Stimulated activated CD8-positive, alpha-beta memory T cell treated with anti-CD3 and anti-CD28 coated beads, Interleukin-12 subunit alpha, Interleukin-12 subunit beta, amount 100 ng/mL, for 4 hours (primary cell): ENCODE results near the gene WDR33.
A peak's percentile ranks its signal among the peaks of the same experiment; 100 is the strongest.

Source experiments
- DNase-seq: peaks from one replicate; pipeline ENCODE4 v3.0.0-alpha.2; 2020; ENCODE audit warnings: low read depth

WDR33 gene

GRCh38 chr2:127718271-127718670 lies 92.7 kb downstream of the WDR33 start:
- no peak for DNase-seq

GRCh38 chr2:127715778-127716449 lies 95.1 kb downstream of the WDR33 start:
- no peak for DNase-seq

GRCh38 chr2:127713562-127713961 lies 97.4 kb downstream of the WDR33 start:
- no peak for DNase-seq

DNA sequence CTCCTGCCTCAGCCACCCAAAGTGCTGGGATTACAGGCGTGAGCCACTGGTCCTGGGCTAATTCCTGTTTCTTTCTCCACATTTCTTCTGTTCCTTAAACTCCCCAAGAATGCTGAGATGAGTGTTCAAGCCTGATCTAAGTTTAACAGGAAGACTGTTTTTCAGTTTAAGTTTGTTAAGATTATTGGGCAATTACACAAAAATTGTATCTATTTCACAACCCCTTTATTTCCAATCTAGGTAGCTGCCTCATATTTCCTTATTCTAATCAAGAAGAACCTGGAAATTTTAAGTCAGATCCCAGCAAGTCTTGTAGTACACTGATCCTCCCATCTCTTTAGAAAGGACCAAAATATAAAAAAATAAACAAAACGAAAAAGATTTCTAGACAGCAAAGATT lies 98.0 kb downstream of the WDR33 start:
- no peak for DNase-seq

GRCh38 chr2:127709336-127709735 lies 101.6 kb downstream of the WDR33 start:
- no peak for DNase-seq

GRCh38 chr2:127707890-127708648 lies 102.9 kb downstream of the WDR33 start:
- DNase-seq, result no peak

- DNase-seq, result no peak
Measured at GRCh38 chr2:127706215-127706990, 104.6 kb downstream of the WDR33 start.

DNA sequence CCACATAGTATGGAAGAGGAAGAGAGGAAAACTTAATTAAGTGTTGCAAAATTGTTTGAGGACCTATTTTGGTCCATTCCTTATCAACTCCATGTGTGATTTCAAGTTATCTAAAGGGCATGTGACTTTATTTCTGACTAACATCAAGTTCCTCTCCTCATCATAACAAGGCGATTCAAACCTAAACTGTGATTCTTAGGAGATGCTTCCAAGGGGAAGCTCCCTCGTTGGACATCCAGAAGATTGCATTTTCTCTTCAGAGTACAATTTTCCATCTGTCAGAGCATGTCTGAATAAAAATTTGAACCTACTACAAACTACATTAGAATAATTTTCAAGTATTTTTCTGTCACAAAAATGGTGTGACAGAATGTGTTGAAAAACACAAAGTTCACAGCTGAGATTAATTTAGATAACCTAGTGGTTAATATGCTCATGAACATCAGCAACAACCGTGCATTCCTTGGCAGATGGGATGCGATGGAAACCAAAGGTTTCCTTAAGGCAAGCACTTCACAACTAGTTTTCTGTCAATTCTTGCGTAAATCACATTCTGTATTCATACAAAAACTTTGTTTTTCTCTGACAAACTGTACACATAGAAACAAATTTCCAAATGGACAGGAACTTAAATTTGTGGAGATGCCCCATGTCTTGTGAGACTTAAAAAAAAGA lies 105.4 kb downstream of the WDR33 start:
- DNase-seq, result no peak

GRCh38 chr2:127704641-127705390 lies 106.2 kb downstream of the WDR33 start:
- DNase-seq, result no peak

DNA sequence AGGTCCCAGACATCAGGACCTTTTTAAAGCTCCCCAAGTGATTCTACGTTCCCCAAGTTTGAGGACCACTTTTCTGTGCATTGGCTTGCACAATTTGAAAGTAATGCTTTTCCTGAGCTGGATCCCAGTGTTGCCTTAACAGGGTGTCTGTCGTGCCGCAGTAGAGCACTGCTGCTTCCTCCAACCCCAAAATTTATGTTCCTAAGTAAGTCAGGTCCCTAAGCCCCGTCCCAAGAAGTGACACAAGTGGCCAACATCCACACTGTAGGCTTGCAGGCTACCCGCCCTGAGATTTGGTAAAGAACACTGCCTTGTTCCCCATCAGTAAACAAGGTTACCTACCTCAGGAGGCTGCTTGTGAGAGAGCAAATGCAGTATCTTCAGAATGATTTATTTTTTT lies 107.7 kb downstream of the WDR33 start:
- DNase-seq, result no peak

DNA sequence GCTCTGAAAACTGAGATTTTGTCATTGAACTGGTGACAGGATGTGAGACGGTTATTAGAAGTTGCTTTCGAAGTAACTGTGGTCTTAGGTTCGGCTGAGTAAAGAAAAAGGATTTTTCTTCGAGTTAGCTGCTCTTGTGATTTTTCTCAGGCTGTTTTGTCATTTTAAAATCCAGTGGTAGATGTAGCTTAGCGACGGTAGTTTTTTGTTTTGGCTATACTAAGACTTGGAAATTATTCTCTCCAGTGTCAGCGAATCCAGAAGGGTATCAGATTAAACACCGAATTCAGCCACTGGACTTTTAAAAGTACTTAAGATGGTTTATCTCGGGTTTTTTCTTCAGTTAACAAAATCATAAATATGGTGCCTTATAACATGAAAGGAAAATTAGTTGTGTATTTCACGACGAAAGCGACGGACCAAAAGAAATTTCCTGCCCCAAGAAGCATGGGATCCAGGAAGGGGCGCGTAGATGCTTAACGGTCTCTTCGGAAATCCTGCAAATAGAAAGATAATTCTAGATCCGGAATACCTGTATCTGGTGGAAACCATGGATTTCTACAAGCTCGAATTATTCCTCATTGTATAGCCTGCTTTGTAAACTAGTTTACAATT lies 108.5 kb downstream of the WDR33 start:
- no peak for DNase-seq

DNA sequence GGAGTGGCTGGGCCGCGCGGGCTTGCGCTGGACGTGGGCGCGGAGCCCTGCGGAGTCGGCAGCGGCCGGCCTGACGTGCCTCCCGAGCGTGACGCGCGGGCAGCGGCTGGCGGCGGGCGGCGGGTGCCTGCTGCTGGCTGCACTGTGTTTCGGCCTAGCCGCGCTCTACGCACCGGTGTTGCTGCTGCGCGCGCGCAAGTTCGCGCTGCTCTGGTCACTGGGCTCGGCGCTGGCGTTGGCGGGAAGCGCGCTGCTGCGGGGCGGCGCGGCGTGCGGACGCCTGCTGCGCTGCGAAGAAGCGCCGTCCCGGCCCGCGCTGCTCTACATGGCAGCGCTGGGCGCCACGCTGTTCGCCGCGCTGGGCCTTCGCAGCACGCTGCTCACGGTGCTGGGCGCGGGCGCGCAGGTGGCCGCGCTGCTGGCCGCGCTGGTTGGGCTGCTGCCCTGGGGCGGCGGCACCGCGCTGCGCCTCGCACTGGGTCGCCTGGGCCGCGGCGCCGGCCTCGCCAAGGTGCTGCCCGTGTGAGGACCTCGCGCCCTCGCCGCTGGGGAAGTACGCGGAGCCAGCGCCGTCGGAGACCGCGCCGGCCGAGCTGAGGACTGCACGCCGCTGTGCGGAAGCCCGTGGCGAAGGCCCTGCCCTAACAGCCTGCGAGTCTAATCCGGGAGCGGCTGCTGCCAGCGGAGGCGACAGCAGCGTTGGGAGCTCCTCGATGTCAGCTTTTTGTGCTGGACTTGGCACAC lies 109.1 kb downstream of the WDR33 start:
- DNase-seq, result peak; percentile 74

- DNase-seq, result peak; percentile 83
Measured at GRCh38 chr2:127701193-127701650, 109.7 kb downstream of the WDR33 start, which contains the start of gene SFT2D3. TSS of gene SFT2D3 (plus strand) at chr2:127701497. CDS start at chr2:127701529, 32 bp downstream.

DNA sequence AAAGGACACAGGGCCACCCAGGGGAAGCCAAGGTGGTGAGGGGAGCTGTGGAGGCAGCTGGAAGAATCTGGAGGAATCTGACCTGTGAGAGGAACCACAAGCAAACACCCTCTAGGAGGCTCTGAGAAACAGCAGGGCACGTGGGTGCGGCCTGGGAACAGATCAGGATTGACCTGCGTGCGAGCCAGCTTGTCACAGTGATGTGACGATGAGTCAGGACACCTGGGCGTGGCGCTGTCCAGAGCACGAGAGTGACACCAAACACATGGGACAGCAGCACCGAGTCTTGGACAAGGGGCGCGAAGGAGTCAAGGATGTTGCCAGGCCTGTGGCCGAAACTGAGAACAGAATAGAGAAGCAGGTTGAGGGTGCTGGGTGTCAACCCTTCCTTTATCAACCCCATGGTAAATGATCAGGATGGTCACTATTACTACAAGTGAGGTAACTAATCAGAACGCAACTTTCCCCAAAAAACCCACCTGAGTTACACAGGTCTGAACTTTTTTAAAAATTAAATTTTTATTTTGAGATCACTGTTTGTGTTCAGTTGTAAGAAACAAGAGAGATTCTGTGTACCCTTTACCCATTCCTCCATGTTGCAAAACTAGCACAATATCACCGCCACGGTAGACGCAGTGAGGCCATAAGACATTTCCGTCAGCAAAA lies 110.3 kb downstream of the WDR33 start:
- peak; percentile 14 for DNase-seq

DNA sequence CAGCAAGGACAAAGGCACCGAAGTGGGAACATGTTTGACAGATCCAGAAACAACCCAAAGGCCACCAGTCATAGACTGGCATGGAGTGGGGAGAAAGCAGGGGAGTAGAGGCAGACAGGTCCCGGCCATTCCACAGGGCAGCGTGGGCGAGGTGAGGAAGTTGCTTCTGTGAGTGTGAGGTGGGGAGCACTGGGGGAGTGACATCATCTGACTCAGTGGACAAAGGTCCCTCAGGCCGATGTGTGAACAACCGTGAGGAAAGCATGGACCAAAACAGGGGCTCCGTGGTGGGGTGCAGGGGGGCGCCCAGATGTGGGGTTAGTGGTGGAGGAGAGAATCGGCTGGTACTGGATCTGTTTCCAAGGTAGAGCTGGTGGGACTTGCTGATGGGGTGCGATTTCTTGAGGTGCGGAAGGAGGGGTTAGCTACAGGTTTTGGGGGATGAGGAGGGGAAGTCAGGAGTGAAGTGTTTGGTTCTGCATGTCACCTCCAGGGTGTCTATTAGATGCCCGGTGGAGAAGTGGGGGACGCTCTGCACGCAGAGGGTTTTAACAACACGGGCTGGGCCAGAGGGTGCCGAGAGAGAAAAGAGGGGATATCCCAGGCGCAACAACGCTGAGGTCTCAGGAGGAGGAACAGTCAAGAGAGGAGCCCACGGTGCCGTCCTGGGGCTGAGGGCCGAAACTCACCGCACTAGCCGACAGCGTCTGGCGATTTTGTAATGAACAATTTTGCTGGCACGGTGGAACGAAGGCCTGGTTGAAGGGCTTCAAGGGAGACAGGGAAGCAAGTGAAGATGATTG lies 112.2 kb downstream of the WDR33 start:
- no peak for DNase-seq

DNA sequence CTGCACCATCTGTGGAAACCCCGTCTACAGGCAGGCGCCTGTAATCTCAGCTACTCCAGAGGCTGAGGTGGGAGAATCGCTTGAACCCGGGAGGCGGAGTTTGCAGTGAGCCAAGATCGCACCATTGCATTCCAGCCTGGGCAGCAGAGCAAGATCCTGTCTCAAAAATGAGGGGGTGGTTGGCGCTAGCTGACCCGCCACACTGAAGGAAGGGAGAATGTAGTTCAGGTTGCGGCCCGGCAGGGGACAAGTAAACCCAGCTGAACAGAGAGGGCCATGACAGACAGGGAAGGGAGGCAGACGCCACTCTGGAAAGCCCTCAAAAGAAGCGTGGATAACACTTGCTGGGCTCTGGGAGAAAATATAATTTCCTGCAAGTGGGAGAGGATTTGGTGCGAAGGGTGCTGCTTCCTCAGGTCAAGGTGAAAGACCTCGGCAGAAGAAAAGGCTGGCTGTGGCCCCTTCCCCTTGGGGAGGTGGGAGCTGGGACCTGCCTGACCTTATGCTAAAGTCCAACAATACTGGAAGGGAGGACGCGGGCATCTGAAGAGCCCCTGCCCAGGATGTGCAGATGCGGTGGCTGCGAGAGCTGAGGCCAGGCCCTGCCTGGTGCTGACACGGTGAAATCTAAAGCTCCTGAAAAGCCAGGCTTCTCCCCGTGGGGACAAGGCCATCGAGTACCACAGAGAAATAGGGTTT lies 113.3 kb downstream of the WDR33 start:
- DNase-seq, result no peak

- no peak for DNase-seq
Measured at GRCh38 chr2:127695491-127696472, 115.2 kb downstream of the WDR33 start.
